MM.1S (cell line): ENCODE data around the gene ATP13A3.

Experiments
- DNase-seq: peaks from one replicate; pipeline ENCODE4 v3.0.0-alpha.2; 2015
- H2AFZ ChIP-seq: fragments of 300-600 bp; sonication (generic); 2 replicates; pipeline ENCODE4 v1.6.0; 2016; ENCODE audit warnings: antibody characterized with exemption, low read length
- H3F3A ChIP-seq: fragments of 300-600 bp; sonication (generic); 2 replicates; pipeline ENCODE4 v1.6.1; 2016; ENCODE audit warnings: mild to moderate bottlenecking, antibody characterized with exemption, low read length, moderate library complexity, mixed read lengths; ENCODE audit not compliant: insufficient read depth
- H3K27ac ChIP-seq: fragments of 300-600 bp; sonication (generic); 2 replicates; pipeline ENCODE4 v1.5.1; 2016; ENCODE audit warnings: mild to moderate bottlenecking, low read length
- H3K27me3 ChIP-seq: fragments of 300-600 bp; sonication (generic); replicated peaks from 2 replicates; pipeline ENCODE4 v1.6.0; 2016; ENCODE audit warnings: low read length; ENCODE audit not compliant: insufficient read depth
- H3K36me3 ChIP-seq: fragments of 300-600 bp; sonication (generic); replicated peaks from 2 replicates; pipeline ENCODE4 v1.6.1; 2016; ENCODE audit warnings: mild to moderate bottlenecking, low read length, mixed read lengths; ENCODE audit not compliant: insufficient read depth
- H3K4me1 ChIP-seq: fragments of 300-600 bp; sonication (generic); 2 replicates; pipeline ENCODE4 v1.6.1; 2016; ENCODE audit warnings: low read length, mixed read lengths
- H3K4me2 ChIP-seq: fragments of 300-600 bp; sonication (generic); 2 replicates; pipeline ENCODE4 v1.6.0; 2016; ENCODE audit warnings: low read depth, low read length
- H3K4me3 ChIP-seq: fragments of 300-600 bp; sonication (generic); 2 replicates; pipeline ENCODE4 v1.5.1; 2016; ENCODE audit warnings: low read length, mixed read lengths
- H3K79me2 ChIP-seq: fragments of 300-600 bp; sonication (generic); 2 replicates; pipeline ENCODE4 v1.6.1; 2016; ENCODE audit warnings: mixed run types, low read length, mixed read lengths
- H3K9ac ChIP-seq: fragments of 300-600 bp; sonication (generic); 2 replicates; pipeline ENCODE4 v1.6.1; 2016; ENCODE audit warnings: low read length, mixed read lengths
- H3K9me2 ChIP-seq: fragments of 300-600 bp; sonication (generic); replicated peaks from 2 replicates; pipeline ENCODE4 v1.6.1; 2016; ENCODE audit warnings: mild to moderate bottlenecking, low read length, mixed read lengths; ENCODE audit not compliant: insufficient read depth
- H3K9me3 ChIP-seq: fragments of 300-600 bp; sonication (generic); replicated peaks from 2 replicates; pipeline ENCODE4 v1.6.1; 2016; ENCODE audit warnings: mild to moderate bottlenecking, low read length, mixed read lengths; ENCODE audit not compliant: insufficient read depth
- H4K20me1 ChIP-seq: fragments of 300-600 bp; sonication (generic); 2 replicates; pipeline ENCODE4 v1.6.1; 2016; ENCODE audit warnings: mild to moderate bottlenecking, low read length, moderate library complexity, mixed read lengths; ENCODE audit not compliant: insufficient read depth
- EZH2 ChIP-seq: fragments of 300-600 bp; sonication (generic); optimal IDR thresholded peaks from 2 replicates; pipeline ENCODE3; 2017; ENCODE audit warnings: low read depth, mild to moderate bottlenecking, antibody characterized with exemption, low read length, mixed read lengths
- EZH2phosphoT487 ChIP-seq: fragments of 300-600 bp; sonication (generic); IDR thresholded peaks from 2 replicates; pipeline ENCODE4 v1.6.1; 2018; ENCODE audit warnings: antibody characterized with exemption, low read length
- TF ChIP-seq, protein P1 (sequence below): fragments of 300-600 bp; sonication (generic); IDR thresholded peaks from 2 replicates; pipeline ENCODE4 v1.5.1; 2016; ENCODE audit warnings: antibody characterized with exemption, low read length, mixed read lengths

The ATP13A3 gene

DNA sequence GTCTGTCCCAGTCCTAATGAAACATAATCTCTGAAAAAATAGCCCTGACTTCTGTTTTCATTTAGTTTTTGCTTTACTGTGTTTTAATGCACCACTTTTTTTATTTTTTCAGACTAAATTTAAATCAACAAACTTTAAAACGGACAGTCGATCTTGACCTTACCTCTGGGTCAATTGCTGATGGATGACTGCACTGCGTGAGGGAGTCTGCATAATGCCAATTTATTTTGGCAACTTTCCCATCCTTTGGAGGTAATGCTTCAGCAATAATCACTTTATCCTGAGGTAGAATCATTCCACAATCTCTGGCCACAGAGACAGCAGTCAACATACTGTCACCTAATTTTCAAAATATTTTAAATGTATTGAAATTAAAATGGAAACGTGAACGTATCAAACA, 55.2 kb downstream of the ATP13A3 start:
- Histone ChIP-seq H3F3A (no peaks in the 10 kb centered on the region), H2AFZ (no peak overlapping the region), H3K79me2 (no peaks in the 10 kb centered on the region), H3K9ac (no peak overlapping the region), H3K9me3 (no peaks in the 10 kb centered on the region), H3K27ac (no peak overlapping the region), H4K20me1 (no peaks in the 10 kb centered on the region), H3K4me2 (no peak overlapping the region), H3K4me1 (no peaks in the 10 kb centered on the region), H3K36me3 (peaks cover 14% of the 10 kb centered on the region; the same call in 1 of the 2 replicates), H3K4me3 (no peak overlapping the region), H3K27me3 (no peaks in the 10 kb centered on the region), H3K9me2 (no peaks in the 10 kb centered on the region)
- TF ChIP-seq EZH2 (no peak), EZH2phosphoT487 (no peak)
- DNase-seq: no peak

DNA sequence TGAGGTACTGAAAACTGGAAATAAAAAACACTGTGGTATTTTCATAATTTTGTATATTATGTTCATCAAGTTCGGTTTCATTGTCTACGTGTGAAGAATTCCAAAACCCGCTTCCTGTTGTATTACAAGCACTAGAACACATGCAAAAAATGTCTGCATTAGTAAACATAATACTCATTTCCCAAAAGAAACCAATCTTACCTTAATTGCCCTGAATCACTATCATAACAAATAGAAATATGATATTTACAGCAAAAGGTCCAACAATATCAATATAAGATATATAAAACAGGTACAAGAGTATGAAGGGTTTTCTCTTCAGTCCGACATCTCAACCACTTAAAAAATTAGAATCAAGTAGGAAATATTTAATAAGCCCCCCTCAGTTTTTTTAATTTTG, 61.4 kb downstream of the ATP13A3 start:
- Histone ChIP-seq H3K79me2 (no peaks in the 10 kb centered on the region), H3K9me2 (no peaks in the 10 kb centered on the region), H4K20me1 (no peaks in the 10 kb centered on the region), H3K4me3 (no peak overlapping the region), H3K4me1 (no peaks in the 10 kb centered on the region), H3K4me2 (no peak overlapping the region), H3K27ac (no peak overlapping the region), H3K36me3 (peaks cover 16% of the 10 kb centered on the region; the same call in 1 of the 2 replicates), H3K9ac (no peak overlapping the region), H2AFZ (no peak overlapping the region), H3K9me3 (no peaks in the 10 kb centered on the region), H3K27me3 (no peaks in the 10 kb centered on the region), H3F3A (no peaks in the 10 kb centered on the region)
- TF ChIP-seq, protein P1, sequence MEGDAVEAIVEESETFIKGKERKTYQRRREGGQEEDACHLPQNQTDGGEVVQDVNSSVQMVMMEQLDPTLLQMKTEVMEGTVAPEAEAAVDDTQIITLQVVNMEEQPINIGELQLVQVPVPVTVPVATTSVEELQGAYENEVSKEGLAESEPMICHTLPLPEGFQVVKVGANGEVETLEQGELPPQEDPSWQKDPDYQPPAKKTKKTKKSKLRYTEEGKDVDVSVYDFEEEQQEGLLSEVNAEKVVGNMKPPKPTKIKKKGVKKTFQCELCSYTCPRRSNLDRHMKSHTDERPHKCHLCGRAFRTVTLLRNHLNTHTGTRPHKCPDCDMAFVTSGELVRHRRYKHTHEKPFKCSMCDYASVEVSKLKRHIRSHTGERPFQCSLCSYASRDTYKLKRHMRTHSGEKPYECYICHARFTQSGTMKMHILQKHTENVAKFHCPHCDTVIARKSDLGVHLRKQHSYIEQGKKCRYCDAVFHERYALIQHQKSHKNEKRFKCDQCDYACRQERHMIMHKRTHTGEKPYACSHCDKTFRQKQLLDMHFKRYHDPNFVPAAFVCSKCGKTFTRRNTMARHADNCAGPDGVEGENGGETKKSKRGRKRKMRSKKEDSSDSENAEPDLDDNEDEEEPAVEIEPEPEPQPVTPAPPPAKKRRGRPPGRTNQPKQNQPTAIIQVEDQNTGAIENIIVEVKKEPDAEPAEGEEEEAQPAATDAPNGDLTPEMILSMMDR: no peak
- TF ChIP-seq EZH2phosphoT487 (no peak), EZH2 (no peak)
- no peak for DNase-seq

- Histone ChIP-seq H3K36me3 (peaks cover 14% of the 10 kb centered on the region; the same call in 1 of the 2 replicates), H3K4me1 (no peaks in the 10 kb centered on the region), H3K9me3 (no peaks in the 10 kb centered on the region), H4K20me1 (no peaks in the 10 kb centered on the region), H3K79me2 (no peaks in the 10 kb centered on the region), H3K9me2 (no peaks in the 10 kb centered on the region), H3K27me3 (no peaks in the 10 kb centered on the region), H3K4me3 (no peak overlapping the region), H3K4me2 (no peak overlapping the region), H3K27ac (no peak overlapping the region), H3F3A (no peaks in the 10 kb centered on the region), H3K9ac (no peak overlapping the region), H2AFZ (no peak overlapping the region)
- no peak for DNase-seq
- TF ChIP-seq, protein P1: no peak
- no peak for TF ChIP-seq EZH2phosphoT487
- no peak for TF ChIP-seq EZH2
Measured at GRCh38 chr3:194424953-194425352, 61.8 kb downstream of the ATP13A3 start.

- Histone ChIP-seq H3K36me3 (peaks cover 8% of the 10 kb centered on the region; the same call in 1 of the 2 replicates), H3K27ac (no peak overlapping the region), H3F3A (no peaks in the 10 kb centered on the region)
Measured at GRCh38 chr3:194424373-194424772, 62.4 kb downstream of the ATP13A3 start.

More at GRCh38 chr3:194424373-194424772, 62.4 kb downstream of the ATP13A3 start:
- Histone ChIP-seq H3K4me3 (no peak overlapping the region), H4K20me1 (no peaks in the 10 kb centered on the region), H3K79me2 (no peaks in the 10 kb centered on the region), H3K4me1 (no peaks in the 10 kb centered on the region), H3K9ac (no peak overlapping the region), H3K27me3 (no peaks in the 10 kb centered on the region), H2AFZ (no peak overlapping the region), H3K9me3 (no peaks in the 10 kb centered on the region), H3K9me2 (no peaks in the 10 kb centered on the region), H3K4me2 (no peak overlapping the region)
- TF ChIP-seq EZH2phosphoT487: no peak
- TF ChIP-seq, protein P1: no peak
- no peak for TF ChIP-seq EZH2
- no peak for DNase-seq
